ENCODE measurements around the gene SPR. TPM values are rescaled to one million over a fixed set of nuclear protein-coding genes. Genes with fewer than 3 reads are reported as not detected.
A peak's percentile ranks its signal among the peaks of the same experiment; 100 is the strongest.

The SPR gene
- total RNA-seq: 26.4 and 27.0 TPM in 2 replicates
- 32.5 TPM for polyA plus RNA-seq (2012)

DNA sequence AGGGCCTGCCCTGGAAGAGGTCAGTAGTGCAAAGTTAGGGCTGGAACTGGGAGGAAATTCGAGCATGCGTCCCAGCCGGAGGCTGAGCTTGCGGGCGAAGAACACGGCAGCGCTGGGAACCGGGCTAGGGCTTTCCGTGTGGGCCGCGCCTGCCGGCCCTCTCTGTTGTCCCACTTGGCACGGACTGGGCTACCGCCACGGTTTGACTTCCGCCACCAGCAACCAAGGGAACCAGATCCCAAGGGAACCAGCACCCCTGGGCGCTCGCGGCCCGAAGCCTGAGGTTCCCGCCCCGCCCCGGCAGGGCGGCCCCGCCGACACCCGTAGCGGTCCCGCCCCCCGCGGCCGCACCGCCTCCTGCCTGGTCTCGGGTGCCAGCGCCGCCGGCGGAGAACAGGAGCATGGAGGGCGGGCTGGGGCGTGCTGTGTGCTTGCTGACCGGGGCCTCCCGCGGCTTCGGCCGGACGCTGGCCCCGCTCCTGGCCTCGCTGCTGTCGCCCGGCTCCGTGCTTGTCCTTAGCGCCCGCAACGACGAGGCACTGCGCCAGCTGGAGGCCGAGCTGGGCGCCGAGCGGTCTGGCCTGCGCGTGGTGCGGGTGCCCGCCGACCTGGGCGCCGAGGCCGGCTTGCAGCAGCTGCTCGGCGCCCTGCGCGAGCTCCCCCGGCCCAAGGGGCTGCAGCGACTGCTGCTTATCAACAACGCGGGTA is at the start of gene SPR:
Gene SPR (plus strand): TSS at position 377 of the 708 bp plus-strand sequence. CDS start 25 bp downstream, at position 402.
- DNase-seq (ENCODE audit: low read depth): peak; percentile 78

DNA sequence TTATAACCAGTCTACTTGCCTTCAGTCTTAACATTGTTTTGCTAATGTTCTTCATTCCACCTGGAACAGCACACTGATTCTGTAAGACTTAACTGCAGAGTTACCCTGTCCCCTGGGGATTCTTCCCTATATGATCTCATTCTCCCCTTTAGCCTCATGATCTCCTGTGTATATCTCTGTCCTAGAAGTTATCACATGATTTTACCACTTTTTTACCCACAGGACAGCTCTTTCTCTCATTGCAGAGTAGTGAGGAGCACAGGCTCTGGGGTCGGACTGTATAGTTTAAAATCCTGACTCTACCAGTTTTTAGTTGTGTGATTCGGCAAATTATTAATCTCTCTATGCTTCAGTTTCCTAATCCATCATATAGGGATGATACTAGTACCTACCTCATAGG is 47.1 kb upstream of the SPR start:
- no peak for DNase-seq (ENCODE audit: low read depth)

DNA sequence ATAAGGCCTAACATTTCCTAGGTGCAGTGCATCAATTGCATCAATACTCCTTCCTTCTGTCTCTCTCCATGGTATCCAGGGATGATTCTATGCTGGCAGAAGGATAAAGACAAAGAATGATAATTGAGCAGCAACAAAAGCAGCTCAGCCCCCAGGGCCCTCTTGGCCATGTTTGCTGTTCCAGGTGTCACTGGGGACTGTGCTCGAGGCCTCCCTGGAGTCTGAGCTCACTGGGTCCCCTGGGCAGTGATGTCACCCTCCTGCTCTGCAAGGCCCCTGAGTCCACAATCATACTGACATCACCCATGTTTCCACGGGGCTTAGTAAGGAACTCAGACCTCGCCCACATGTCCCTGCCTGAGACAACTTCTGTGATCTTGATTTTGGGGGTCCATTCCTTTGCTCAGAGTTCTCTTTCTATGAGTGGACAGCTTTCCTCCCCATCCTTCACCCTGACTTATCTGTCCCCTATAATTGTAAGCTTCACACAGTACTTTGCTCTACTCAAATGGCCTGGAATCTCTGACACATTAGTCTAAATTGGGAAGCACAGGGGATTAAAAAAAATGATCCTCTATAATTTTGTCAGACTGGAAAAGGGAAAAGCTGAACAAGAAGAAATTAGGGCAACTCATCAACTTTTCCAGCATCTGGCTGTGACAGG is 45.6 kb upstream of the SPR start:
- DNase-seq (ENCODE audit: low read depth): no peak

DNA sequence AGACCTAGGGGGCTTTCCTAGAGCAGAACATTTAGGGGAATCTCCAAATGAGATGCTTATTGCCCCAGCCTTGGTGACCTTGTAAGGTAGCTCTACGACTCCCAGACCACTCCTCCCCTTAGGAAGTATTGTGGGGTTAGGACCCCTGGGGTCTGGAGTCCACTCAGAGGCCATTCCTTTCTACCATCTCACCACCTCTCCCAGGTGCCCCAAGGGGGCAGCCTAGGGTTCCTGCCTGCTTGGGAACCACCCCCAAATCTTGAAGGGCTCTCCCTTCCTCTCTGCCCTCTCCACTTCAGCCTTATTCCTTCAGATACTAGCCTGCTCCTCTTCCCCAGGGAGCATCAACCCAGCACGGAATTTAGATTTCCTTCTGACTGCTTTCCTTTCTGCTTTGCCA is 43.9 kb upstream of the SPR start:
- DNase-seq (ENCODE audit: low read depth): no peak

DNA sequence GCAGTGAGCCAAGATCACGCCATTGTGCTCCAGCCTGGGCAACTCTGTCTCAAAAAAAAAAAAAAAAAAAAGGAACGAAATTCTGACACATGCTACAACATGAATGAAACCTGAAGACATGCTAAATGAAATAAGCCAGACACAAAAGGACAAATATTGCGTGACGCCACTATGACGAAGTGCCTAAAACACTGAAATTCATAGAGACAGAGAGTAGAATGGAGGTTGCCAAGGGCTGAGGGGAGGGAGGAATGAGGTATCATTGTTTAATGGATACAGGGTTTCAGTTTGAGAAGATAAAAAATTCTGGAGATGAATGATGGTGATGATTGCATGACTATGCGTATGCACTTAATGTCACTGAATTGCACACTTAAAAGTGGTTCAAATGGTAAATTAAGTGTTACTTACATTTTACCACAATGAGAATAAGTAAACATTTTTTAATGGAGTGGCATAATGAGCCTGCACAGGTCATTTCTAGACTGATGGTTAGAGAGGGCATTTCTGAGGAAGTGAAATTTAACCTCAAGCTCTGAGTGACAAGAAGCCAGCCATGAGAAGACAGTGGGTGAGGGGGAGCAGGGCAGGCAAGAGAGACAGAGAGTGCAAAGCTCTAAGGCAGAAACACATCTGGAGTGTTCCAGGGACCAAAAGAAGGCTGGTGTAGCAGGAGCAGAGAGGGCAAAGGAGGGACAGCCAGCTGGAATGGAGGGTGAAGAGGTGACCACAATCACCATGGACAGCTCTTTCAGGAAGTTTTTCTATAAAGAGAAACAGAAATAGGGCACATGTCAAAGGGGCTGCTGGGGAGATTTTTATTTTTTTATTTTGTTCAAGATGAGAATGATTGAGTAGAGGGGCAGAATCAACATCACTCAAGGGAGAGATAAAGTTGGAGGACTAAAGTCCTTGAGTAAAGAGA is 40.8 kb upstream of the SPR start:
- DNase-seq (ENCODE audit: low read depth): no peak

DNA sequence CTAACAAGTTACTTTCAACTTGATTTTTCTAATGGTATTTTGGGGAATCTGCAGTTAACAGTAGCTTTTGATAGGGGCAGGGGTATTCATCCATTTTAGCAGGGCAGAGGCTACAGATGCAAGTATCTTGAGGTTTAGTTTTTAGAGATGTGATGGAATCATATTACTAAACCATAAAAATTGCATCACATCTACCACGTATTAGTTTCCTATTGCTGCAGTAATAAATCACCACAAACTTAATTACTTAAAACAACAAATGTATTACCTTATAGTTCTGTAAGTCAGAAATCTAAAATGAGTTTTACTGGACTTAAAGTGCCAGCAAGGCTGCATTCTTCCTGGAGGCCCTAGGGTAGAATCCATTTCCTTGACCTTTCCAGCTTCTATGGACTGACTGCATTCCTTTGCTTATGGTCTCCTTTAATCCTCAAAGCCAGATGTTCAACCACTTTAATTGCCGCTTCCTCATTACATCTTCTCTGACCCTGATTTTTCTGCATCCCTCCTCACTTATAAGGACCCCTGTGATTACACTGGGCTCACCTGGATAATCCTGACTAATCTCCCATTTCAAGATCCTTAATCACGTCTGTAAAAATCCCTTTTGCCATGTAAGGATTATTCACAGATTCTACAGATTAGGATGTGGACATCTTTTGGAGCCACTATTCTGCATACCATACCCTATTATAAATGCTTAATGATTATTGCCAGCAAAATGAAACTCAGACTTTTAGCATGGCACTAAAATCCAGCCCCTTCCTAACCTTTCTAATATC is 39.5 kb upstream of the SPR start:
- no peak for DNase-seq (ENCODE audit: low read depth)

DNA sequence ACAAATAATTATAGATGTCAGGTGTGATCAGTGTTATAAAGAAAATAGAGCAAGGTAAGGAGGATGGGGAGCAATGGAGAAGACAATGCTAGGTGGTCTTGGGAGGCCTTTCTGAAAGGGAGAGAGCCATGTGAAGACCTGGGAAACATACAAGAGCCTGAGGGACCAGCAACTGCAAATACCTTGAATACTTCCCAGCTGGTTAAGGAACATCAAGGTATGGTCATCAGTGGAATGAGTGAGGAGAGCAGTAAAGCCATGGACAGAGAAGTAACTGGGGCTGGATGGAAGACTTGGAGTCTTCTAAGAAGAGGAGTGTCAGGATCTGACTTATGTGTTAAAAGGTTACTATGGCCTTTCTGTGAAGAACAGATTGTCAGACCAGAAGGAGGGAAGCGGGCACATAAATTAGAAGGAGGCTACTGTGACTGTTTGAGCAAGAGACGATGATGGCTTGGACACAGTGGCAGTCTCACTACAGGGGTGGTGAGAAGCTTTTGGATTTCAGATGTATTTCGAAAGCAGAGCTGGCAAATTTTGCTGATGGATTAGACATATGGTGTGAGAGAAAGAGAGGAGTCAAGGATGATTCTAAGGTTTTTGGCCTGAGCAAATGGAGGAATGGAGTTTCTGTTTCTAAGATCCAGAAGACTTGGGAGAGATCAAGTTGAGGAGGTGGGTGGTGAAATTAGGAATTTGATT is 38.6 kb upstream of the SPR start:
- no peak for DNase-seq (ENCODE audit: low read depth)

DNA sequence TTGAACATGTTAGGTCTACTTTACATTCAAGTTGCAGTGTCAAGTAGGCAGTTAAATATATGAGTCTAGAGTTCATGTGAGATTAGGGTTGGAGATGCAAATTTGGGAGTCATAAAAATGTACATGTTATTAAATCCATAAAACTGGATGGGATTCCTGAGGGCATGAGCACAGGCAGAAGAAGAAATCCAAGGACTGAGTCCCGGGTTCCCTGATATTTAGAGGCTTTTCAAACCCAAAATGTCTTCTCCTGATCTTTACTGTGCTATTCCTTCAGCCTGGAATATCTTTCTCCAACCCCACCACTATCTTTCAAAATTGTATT is 38.1 kb upstream of the SPR start:
- no peak for DNase-seq (ENCODE audit: low read depth)

DNA sequence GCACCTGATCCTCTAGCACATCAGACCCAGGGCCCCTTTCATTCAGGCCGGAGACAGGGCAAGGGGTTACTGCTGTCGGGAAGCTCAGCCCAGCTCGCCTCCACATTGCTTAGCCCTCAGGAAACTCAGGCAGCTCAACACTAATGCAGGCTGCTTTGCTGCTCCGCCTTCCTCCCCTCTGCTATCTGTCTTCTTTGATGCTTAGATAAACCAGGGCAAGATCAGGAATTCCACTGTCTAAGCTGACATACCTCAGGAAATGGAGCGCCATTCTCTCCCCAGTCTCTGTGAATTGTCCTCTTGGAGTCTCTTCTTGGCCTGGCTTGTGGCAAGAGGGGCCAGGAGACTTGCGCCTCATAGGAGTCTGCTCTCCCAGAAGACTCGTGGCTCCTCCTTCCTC is 35.9 kb upstream of the SPR start:
- no peak for DNase-seq (ENCODE audit: low read depth)

DNA sequence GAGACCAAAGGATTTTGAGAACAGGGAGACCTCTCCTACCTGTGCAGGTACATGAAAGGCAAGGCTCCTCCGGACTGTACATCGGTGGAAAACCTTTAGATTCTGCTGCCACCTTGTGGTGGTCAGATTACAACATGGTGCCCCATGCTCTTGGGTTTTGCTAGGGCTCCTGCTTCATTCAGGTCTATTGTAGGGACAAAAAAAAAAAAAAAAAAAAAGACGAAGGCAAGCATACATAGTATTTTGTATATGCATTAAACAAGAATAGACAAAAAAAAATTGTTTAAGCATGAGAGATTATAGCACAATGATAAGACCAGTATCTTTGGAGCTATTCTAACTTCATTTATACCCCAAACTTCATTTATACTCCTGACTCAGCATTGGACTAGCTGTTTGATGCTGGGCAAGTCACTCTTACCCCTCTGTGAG is 27.4 kb upstream of the SPR start:
- DNase-seq (ENCODE audit: low read depth): peak; percentile 61

DNA sequence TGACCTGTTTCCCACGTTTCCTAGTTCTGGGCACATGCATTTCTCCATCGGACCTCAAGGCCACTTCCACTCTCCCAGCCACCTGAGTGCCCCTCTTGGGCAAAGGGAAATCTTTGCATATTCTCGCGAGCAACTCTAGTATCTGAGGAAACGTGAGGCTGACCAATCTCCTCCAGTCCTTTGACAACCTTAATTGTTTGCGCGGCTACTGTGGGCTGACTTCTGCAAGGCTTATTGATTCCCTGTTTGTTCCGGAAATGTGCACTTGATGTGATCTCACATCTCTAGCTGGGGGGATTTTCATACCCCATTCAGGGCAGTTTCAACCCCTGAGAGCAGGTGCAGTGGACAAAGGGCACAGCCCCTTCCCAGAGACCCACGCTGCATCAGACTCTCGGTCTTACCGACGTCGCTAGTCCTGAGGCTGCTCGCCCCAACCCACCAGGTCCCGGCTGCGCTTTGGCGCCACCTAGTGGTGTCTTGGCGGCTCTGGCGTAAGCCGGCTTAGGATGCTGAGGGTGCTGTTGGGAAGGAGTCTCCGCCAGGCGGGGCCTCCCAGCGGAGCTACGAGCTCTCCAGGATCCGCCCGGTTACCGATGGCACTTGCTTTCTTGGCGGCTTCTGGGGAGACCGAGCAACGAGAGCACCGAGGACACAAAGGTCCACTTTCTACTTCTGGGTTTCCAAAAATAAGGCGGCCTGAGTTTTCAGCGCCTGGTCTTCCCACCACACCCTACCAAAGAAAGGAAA is 24.8 kb upstream of the SPR start:
- DNase-seq (ENCODE audit: low read depth): peak; percentile 89

DNA sequence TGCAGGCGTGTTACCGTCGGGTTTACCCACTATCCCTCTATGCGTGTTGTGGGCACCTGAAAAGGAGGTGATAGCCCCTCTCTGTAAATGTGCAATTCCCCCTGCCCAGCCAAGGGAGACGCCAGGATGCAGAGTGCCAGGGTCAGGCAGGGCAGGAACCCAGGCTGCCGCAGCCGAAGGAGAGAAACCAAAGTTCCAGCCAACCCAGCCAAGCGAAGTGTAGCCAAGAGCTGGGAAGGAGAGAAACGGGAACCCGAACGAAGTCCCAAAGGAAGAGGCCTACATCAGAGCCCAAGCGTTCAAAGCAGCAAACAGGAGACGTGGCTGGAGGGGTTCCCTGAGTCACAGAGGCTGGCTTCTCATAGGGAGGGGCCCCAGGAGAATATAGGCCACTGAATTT is 24.2 kb upstream of the SPR start:
- DNase-seq (ENCODE audit: low read depth): no peak

DNA sequence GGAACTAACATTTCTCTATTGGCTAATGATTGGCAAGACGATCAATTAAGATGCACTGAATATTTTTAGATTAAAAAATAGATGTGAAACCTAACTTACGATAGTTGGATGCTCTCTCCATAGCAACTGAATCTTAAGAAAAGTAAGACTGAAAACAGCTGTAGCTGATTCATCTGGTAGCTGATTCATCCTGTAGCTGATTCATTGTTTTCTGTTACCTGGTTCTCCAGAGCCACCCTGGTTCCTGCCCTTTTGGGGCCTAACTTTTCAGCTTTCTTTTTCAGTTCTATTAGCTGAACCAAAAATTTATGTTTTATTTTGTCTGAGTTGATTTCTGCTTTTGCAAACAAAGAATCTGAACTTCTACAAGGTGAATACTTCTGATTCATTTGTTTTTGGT is 22.7 kb upstream of the SPR start:
- DNase-seq (ENCODE audit: low read depth): peak; percentile 12

DNA sequence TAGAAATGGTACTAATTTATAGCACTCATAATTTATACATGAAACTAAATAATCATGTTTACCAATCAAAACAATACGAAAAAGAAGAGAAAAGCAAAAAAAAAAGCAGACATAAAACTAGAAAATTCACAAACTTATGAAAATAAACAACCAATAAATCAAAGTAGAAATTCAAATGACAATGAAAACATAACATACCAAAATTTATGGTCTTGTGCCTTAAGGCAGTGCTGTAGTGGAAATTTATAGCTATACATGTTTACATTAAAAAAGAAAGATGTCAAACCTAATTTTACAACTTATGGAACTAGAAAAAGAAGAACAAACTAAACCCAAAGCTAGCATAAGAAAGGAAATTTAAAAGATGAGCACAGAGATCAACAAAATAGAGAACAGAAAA is 16.1 kb upstream of the SPR start:
- DNase-seq (ENCODE audit: low read depth): no peak

DNA sequence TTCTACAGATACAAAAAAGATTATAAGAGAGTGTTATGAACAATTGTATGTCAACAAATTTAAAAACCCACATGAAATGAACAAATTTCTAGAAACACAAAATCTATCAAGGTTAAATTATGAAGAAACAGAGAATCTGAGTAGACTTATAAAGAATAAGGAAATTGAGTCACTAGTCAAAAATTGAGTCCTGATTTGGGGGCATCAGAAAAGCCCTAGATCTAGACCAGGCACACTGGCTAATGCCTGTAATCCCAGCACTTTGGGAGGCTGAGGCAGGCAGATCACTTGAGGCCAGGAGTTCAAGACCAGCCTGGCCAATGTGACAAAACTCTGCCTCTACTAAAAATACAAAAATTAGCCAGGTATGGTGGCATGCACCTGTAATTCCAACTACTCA is 15.3 kb upstream of the SPR start:
- no peak for DNase-seq (ENCODE audit: low read depth)

DNA sequence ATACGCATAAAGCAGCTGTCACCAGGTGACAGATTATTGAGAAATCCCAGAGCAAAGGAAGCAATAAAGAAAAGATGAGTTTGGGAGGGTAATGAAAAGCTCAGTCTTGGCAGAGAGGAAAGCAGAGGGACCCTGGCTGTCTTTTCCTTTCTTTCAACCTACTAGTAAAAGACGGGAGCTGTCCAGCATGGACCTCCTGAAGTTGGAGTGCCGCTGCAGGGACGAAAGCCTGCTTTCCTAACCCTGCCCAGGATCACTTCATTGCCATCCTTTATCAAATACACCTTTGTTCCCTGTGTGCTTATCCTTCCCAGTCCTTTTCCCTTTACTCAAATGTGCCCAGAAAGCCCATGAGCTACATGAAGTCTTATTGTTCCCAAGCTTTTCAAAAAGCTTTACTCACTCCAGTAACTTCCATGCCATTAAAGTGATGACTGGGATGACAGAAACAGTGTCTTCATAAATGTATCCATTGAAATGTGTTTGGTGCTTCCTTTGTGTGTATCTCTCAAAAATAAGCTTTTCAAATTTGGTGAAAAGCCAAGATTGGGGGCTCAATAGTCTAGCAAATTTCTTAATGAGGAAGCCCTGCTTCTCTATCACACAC is 3.7 kb upstream of the SPR start:
- peak; percentile 74 for DNase-seq (ENCODE audit: low read depth)

DNA sequence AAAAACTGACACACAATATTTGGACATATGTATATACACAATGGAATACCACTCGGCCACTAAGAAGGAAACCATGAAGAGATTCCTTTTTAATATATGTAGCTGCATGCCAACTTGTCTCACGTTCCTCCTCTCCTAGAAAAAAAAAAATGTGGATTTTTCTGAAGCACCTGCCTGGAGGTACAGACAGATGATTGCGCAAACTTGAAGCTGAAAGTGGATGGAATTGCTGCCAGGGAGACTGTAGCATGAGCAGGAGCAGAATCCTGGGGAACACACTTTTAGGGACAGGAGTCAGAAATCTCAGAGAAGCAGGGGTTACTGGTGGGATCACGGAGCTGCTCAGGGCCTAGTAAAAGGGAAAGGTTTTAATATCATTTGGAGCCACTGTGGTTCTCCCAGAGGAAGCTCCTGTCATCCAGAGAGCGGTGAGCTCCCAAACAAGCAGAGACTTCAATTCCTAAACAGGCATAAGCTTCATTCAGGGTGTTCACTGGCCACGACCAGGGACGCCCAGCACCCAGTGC is 640 bp upstream of the SPR start:
- no peak for DNase-seq (ENCODE audit: low read depth)

DNA sequence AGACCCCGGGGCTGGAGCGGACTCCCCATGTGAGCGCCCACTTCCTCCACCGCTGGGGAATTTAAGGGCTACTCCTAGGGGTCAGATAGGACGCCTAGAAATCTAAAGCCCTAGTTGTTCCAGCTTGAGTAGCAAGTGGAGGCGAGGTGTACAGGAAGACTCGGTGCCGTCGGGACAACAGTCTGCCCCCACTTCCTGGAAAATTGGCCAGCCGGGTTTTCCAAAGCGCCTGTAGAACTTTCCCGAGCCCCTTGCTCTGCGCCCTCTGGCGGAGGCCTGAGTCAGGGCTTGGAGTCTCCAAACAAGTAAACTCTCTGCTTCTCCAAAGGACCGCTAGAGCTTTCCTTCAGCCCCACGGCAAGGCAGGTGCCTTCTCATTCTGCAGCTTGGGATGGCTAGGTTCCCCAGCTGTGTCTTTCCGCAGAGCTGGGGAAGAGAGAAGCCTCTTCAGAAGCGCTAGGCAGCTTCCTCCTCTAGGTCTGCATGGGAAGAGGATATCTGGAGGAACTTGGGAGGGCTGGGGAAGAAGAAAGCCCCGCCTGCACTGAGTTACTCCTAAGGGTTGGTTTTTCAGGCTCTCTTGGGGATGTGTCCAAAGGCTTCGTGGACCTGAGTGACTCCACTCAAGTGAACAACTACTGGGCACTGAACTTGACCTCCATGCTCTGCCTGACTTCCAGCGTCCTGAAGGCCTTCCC is 681 bp downstream of the SPR start:
- peak; percentile 95 for DNase-seq (ENCODE audit: low read depth)

Data from myocyte (in vitro differentiated cells).